Tibial nerve (tissue), 4 donors: Measurements from ENCODE around the gene EFCAB6.

Experiments
- CTCF ChIP-seq, 5 experiments: fragments of 200-600 bp in 3 of 5; fragments of 450-650 bp in 2 of 5; sonication (generic) in 3 of 5; IDR thresholded peaks; one replicate each; pipeline ENCODE4 v1.5.1; 2016 to 2019; ENCODE audit warnings: antibody characterized with exemption in 5 of 5, mild to moderate bottlenecking in 3 of 5, moderate library complexity in 2 of 5
- EP300 ChIP-seq, 2 donors: sonication (generic); formaldehyde crosslinking; IDR thresholded peaks; one replicate each; pipeline ENCODE4 v1.6.1; 2017; ENCODE audit warnings: antibody characterized with exemption in 2 of 2, mild to moderate bottlenecking in 1 of 2

- TF ChIP-seq CTCF (IDR thresholded peaks at IDR 0.05): no peak
- TF ChIP-seq EP300 (IDR thresholded peaks at IDR 0.05): no peak
These were observed 47.1 kb upstream of the EFCAB6 start for GRCh38 chr22:43859176-43859575.
